ENCODE data around the gene ELF4. TPM values are rescaled to one million over a fixed set of nuclear protein-coding genes. Genes with fewer than 3 reads are reported as not detected.

Gene ELF4
- total RNA-seq = 10 to 100 TPM; 23.8 to 24.7 TPM
- polyA plus RNA-seq = 19.5 TPM

DNA sequence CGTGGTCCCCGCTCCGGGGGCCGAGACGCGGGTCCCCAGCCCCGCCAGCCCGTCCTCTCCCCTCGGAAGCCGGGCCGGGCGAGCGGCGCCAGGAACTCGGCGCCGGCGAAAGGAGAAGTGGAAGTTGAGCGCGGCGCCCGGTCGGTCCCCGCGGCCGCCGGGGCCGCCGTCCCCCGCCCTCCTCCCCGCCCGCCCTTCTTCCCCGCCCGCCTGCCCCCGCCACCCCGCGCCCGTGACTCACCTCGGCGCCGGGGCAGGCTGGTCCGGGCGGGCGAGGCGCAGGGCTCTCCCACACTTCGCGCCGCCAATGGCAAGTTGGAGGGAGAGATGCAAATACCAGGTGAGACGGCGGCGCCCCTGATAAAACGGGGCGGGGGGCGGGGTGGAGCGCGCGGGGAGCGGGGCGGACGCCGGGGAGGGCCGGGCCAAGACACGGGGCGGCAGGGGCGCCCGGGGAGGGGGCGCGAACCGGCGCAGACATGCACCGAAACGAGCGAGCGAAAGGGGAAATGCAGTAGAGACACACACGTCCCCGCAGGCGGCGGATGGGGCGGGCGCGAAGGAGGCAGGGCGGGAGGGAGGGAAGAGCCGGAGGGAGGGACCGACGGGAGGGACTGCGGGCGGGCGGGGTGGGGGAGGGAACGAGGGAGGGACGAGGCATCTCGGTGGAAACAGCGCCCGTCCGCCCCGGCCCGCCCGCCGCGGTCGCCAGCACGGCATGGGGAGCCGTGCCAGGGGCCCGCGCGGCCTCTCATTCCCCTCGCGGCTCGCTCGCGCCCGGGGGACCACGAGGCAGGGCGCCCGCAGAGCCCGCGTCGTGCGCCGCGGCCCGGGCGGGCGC is at the start of gene ELF4:
Gene ELF4 (minus strand): TSS at position 119 of the 841 bp plus-strand sequence. CDS start 29,167 bp downstream, outside the sequence.
- peaks cover 0 to 2% of the 10 kb centered on the region in 2 donors for H3K27me3 Mint-ChIP-seq
- peak within 1 kb of the TSS; percentile 87 to 95 (median 89) for H3K4me3 Mint-ChIP-seq
- H3K4me3 ChIP-seq (ENCODE audit: low read length) = peak within 1 kb of the TSS; percentile 50
- H3K27ac Mint-ChIP-seq = peak within 1 kb of the TSS; percentile 76 to 97 (median 90)
- CTCF ChIA-PET = interaction anchor here (0.8 to 7.4 kb wide), 8 partner anchors 9 to 30 kb away, joined by 3 to 36 read pairs (median 4); no protein-coding TSS in a partner anchor
- no peaks in the 10 kb centered on the region for H3K27me3 ChIP-seq (ENCODE audit: insufficient read depth, low read length, poor library complexity, severe bottlenecking)
- H3K27ac ChIP-seq (ENCODE audit: low read depth, low read length) = peak within 1 kb of the TSS; percentile 70
- peaks cover 17% of the 10 kb centered on the region for H3K4me1 ChIP-seq (ENCODE audit: insufficient read depth, low read length)
- peaks cover 0 to 7% (median 0%) of the 10 kb centered on the region in 3 donors for H3K36me3 Mint-ChIP-seq
- peaks cover 31 to 47% (median 35%) of the 10 kb centered on the region in 3 donors for H3K4me1 Mint-ChIP-seq
- peak; percentile 48 to 77 (median 55) for DNase-seq
- POLR2A ChIA-PET = interaction anchor here (1.3 to 1.5 kb wide), 2 partner anchors 19 to 23 kb away, joined by 3 to 6 read pairs; no protein-coding TSS in a partner anchor
- H3K36me3 ChIP-seq (ENCODE audit: insufficient read depth, low read length) = no peaks in the 10 kb centered on the region
- H3K9me3 Mint-ChIP-seq = no peaks in the 10 kb centered on the region
- H3K9me3 ChIP-seq (ENCODE audit: low read length) = no peaks in the 10 kb centered on the region

DNA sequence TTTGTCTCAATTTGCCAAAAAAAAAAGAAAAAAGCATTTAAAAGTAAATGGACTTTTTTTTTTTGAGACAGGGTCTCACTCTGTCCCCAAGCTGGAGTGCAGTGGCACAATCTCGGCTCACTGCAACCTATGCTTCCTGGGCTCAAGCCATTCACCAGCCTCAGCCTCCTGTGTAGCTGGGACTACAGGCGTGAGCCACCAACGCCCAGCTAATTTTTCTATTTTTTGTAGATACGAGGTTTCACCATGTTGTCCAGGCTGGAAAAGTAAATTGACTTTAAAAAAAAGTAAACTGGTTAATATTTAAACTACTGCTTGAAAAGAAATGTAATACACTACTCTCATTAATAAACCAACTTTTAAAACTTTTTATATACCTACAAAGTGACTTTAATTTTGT is 49.5 kb upstream of the ELF4 start:
- H3K4me1 ChIP-seq (ENCODE audit: insufficient read depth, low read length) = peaks cover 5% of the 10 kb centered on the region
- H3K27me3 Mint-ChIP-seq = peaks cover 0 to 1% of the 10 kb centered on the region in 2 donors
- H3K4me1 Mint-ChIP-seq = peaks cover 13 to 33% (median 30%) of the 10 kb centered on the region in 3 donors
- H3K4me3 Mint-ChIP-seq = no peak overlapping the region
- H3K9me3 Mint-ChIP-seq = no peaks in the 10 kb centered on the region
- CTCF ChIA-PET = no interaction called here
- no peaks in the 10 kb centered on the region for H3K27me3 ChIP-seq (ENCODE audit: insufficient read depth, low read length, poor library complexity, severe bottlenecking)
- H3K27ac ChIP-seq (ENCODE audit: low read depth, low read length) = no peak overlapping the region
- peaks cover 7% of the 10 kb centered on the region for H3K36me3 ChIP-seq (ENCODE audit: insufficient read depth, low read length)
- H3K36me3 Mint-ChIP-seq = peaks cover 0 to 17% (median 0%) of the 10 kb centered on the region in 3 donors
- POLR2A ChIA-PET = no interaction called here
- DNase-seq = no peak
- no peaks in the 10 kb centered on the region for H3K9me3 ChIP-seq (ENCODE audit: low read length)
- no peak overlapping the region for H3K4me3 ChIP-seq (ENCODE audit: low read length)
- peak overlapping the region in 1 of 8 donors; percentile 37 for H3K27ac Mint-ChIP-seq

DNA sequence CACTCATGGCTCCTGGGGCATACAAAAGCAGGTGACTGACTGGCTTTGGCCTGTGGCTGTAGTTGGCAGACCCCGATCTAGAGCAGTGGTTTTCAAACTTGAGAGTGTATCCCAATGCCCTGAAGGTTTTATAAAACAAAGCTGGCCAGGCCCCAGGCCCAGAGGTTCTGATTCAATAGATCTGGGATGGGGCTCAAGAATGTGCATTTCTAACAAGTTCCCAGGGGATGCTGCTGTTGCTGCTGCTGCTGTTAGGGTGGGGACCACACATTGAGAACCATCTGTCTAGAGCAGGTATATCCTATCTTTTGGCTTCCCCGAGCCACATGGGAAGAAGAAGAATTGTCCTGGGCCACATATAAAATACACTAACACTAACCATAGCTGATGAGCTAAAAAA is 48.0 kb upstream of the ELF4 start:
- Histone ChIP-seq H3K27ac (ENCODE audit: low read depth, low read length) (no peak overlapping the region), H3K27me3 (ENCODE audit: insufficient read depth, low read length, poor library complexity, severe bottlenecking) (no peaks in the 10 kb centered on the region), H3K9me3 (ENCODE audit: low read length) (no peaks in the 10 kb centered on the region), H3K36me3 (ENCODE audit: insufficient read depth, low read length) (peaks cover 7% of the 10 kb centered on the region), H3K4me1 (ENCODE audit: insufficient read depth, low read length) (no peaks in the 10 kb centered on the region), H3K4me3 (ENCODE audit: low read length) (no peak overlapping the region)
- H3K27me3 Mint-ChIP-seq = peaks cover 0 to 1% of the 10 kb centered on the region in 2 donors
- no peak for DNase-seq
- no peak overlapping the region for H3K4me3 Mint-ChIP-seq
- H3K27ac Mint-ChIP-seq = peak overlapping the region in 1 of 8 donors; percentile 21
- ChIA-PET CTCF (no interaction called here), POLR2A (no interaction called here)
- H3K4me1 Mint-ChIP-seq = peaks cover 9 to 24% (median 21%) of the 10 kb centered on the region in 3 donors
- H3K36me3 Mint-ChIP-seq = peaks cover 0 to 27% (median 0%) of the 10 kb centered on the region in 3 donors
- no peaks in the 10 kb centered on the region for H3K9me3 Mint-ChIP-seq

DNA sequence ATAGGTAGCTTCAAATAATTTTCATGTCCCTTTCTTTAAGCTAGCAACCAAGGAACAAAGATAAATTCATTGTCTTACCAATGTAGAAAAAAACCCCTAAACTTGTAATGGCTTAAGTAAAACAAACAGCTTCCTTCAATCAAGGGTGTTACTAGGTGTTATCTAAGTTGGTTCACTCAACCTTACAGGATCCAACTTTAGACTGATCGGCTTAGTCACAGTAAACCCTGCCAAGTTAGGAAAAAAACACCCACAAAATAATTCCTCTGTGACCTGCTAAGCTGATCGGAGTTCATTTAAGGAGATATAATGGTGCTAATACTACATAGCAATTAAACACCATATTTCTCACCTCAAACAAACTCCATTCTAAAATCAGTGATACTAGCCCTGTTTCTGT is 45.3 kb upstream of the ELF4 start:
- no peaks in the 10 kb centered on the region for H3K4me1 ChIP-seq (ENCODE audit: insufficient read depth, low read length)
- DNase-seq = no peak
- H3K27ac ChIP-seq (ENCODE audit: low read depth, low read length) = no peak overlapping the region
- H3K27me3 ChIP-seq (ENCODE audit: insufficient read depth, low read length, poor library complexity, severe bottlenecking) = no peaks in the 10 kb centered on the region
- peaks cover 6 to 11% (median 9%) of the 10 kb centered on the region in 3 donors for H3K4me1 Mint-ChIP-seq
- H3K9me3 ChIP-seq (ENCODE audit: low read length) = no peaks in the 10 kb centered on the region
- no peak overlapping the region for H3K4me3 Mint-ChIP-seq
- H3K9me3 Mint-ChIP-seq = no peaks in the 10 kb centered on the region
- H3K36me3 Mint-ChIP-seq = peaks cover 0 to 24% (median 0%) of the 10 kb centered on the region in 3 donors
- ChIA-PET POLR2A (no interaction called here), CTCF (interaction anchor here (1.0 kb wide), 1 partner anchor 15 kb away, joined by 3 read pairs; no protein-coding TSS in a partner anchor)
- H3K4me3 ChIP-seq (ENCODE audit: low read length) = no peak overlapping the region
- H3K27me3 Mint-ChIP-seq = peaks cover 0 to 1% of the 10 kb centered on the region in 2 donors
- H3K27ac Mint-ChIP-seq = no peak overlapping the region
- H3K36me3 ChIP-seq (ENCODE audit: insufficient read depth, low read length) = peaks cover 7% of the 10 kb centered on the region

DNA sequence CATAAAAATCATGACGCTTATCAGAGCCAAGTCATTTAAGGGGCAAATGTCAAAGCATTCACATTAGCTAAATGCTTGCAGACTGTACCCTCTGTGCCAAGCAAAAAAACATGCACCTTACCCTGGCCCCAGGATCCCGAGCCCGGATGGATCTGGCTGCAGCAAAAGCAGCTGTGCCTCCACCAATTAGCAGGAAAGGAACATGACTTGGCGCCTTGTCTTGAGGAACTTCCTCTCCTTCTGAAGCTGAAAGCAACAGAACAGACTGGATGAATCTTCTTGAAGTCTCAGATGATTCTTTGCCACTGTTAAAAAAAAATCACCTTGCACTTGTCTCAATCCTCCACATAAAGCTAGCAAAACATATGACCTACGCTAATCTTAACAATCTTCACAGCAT is 37.3 kb upstream of the ELF4 start:
- Histone ChIP-seq H3K27ac (ENCODE audit: low read depth, low read length) (no peak overlapping the region), H3K36me3 (ENCODE audit: insufficient read depth, low read length) (peaks cover 5% of the 10 kb centered on the region), H3K4me3 (ENCODE audit: low read length) (no peak overlapping the region), H3K9me3 (ENCODE audit: low read length) (no peaks in the 10 kb centered on the region), H3K27me3 (ENCODE audit: insufficient read depth, low read length, poor library complexity, severe bottlenecking) (no peaks in the 10 kb centered on the region), H3K4me1 (ENCODE audit: insufficient read depth, low read length) (no peaks in the 10 kb centered on the region)
- ChIA-PET POLR2A (no interaction called here), CTCF (interaction anchor here (1.1 to 1.5 kb wide), 2 partner anchors 27 to 87 kb away, joined by 5 read pairs; no protein-coding TSS in a partner anchor)
- no peak for DNase-seq
- Mint-ChIP-seq H3K9me3 (no peaks in the 10 kb centered on the region), H3K27ac (no peak overlapping the region), H3K27me3 (peaks cover 0 to 7% of the 10 kb centered on the region in 2 donors), H3K36me3 (peaks cover 0 to 58% (median 6%) of the 10 kb centered on the region in 3 donors), H3K4me1 (no peaks in the 10 kb centered on the region), H3K4me3 (no peak overlapping the region)

DNA sequence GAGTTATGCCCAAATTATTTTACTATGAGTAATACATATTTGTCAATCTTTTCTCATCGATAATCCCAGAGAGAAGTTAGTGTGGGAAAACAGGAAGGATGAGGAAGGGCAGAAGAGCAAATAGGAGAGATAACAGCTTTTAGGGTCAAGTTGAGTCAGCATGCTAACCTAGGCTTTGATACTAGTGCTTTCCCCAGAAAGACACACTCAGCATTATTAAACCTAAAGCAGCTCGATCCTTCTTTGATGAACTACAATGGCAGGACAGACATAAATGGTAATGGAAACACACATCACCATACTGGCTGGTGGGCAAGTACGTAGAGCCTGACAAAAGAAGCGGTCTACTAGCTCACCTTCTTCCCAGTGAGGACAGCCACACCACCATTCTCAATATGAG is 34.8 kb upstream of the ELF4 start:
- Histone ChIP-seq H3K36me3 (ENCODE audit: insufficient read depth, low read length) (peaks cover 5% of the 10 kb centered on the region), H3K4me3 (ENCODE audit: low read length) (no peak overlapping the region), H3K9me3 (ENCODE audit: low read length) (no peaks in the 10 kb centered on the region), H3K27me3 (ENCODE audit: insufficient read depth, low read length, poor library complexity, severe bottlenecking) (no peaks in the 10 kb centered on the region), H3K27ac (ENCODE audit: low read depth, low read length) (no peak overlapping the region), H3K4me1 (ENCODE audit: insufficient read depth, low read length) (no peaks in the 10 kb centered on the region)
- POLR2A ChIA-PET = no interaction called here
- no peak for DNase-seq
- peaks cover 0 to 7% of the 10 kb centered on the region in 2 donors for H3K27me3 Mint-ChIP-seq
- H3K4me1 Mint-ChIP-seq = no peaks in the 10 kb centered on the region
- peaks cover 0 to 76% (median 11%) of the 10 kb centered on the region in 3 donors for H3K36me3 Mint-ChIP-seq
- no peak overlapping the region for H3K27ac Mint-ChIP-seq
- no peak overlapping the region for H3K4me3 Mint-ChIP-seq
- CTCF ChIA-PET = interaction anchor here (1.0 to 1.5 kb wide), 2 partner anchors 48 to 63 kb away, joined by 5 read pairs; no protein-coding TSS in a partner anchor
- no peaks in the 10 kb centered on the region for H3K9me3 Mint-ChIP-seq

DNA sequence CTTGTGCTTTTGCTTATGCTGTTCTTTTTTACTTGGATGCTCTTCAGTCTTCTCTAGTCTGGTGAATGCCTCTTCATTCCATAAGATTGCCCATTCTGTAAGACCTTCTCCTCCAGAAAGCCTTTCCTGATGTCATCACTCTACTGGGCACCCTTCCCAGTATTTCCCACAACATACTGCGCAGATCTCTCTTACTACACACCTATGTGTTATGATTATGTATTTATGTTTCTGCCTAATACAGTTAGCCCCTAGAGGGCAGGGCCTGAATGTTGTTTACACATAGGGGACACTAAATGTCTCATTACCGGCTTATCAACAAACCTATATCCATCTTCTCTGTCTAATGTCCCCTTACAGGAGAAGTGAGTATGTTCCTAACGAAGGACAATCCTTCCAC is 34.2 kb upstream of the ELF4 start:
- H3K27me3 Mint-ChIP-seq = peaks cover 0 to 7% of the 10 kb centered on the region in 2 donors
- H3K4me3 Mint-ChIP-seq = no peak overlapping the region
- no peak for DNase-seq
- Histone ChIP-seq H3K9me3 (ENCODE audit: low read length) (no peaks in the 10 kb centered on the region), H3K4me3 (ENCODE audit: low read length) (no peak overlapping the region), H3K27ac (ENCODE audit: low read depth, low read length) (no peak overlapping the region), H3K36me3 (ENCODE audit: insufficient read depth, low read length) (peaks cover 5% of the 10 kb centered on the region), H3K27me3 (ENCODE audit: insufficient read depth, low read length, poor library complexity, severe bottlenecking) (no peaks in the 10 kb centered on the region), H3K4me1 (ENCODE audit: insufficient read depth, low read length) (no peaks in the 10 kb centered on the region)
- peak overlapping the region in 1 of 8 donors; percentile 6 for H3K27ac Mint-ChIP-seq
- no peaks in the 10 kb centered on the region for H3K9me3 Mint-ChIP-seq
- CTCF ChIA-PET = interaction anchor here (1.0 to 1.1 kb wide), 2 partner anchors 48 kb away, joined by 3 to 5 read pairs; no protein-coding TSS in a partner anchor
- POLR2A ChIA-PET = no interaction called here
- peaks cover 0 to 77% (median 11%) of the 10 kb centered on the region in 3 donors for H3K36me3 Mint-ChIP-seq
- H3K4me1 Mint-ChIP-seq = no peaks in the 10 kb centered on the region
